Gastroesophageal sphincter (tissue), 4 donors: ENCODE data around the gene TM6SF1. TPM values are rescaled to one million over a fixed set of nuclear protein-coding genes. Genes with fewer than 3 reads are reported as not detected.
"Not testable (repeated sequence)": the region's sequence is repeated elsewhere in the genome, so short reads cannot be mapped to it uniquely, and the experiment has no call there.

Experiments used
- ATAC-seq: fragments of 150-250 bp; one replicate; pipeline ENCODE4 v1.9.1; 2016; ENCODE audit warnings: mild to moderate bottlenecking, moderate library complexity
- H3K27ac ChIP-seq, 4 donors: fragments of 200-600 bp; sonication (generic) in 3 of 4; 1 replicate in 3 of 4; 2 replicates in 1 of 4; pipeline ENCODE4 v1.5.1; 2016 to 2019
- H3K27me3 ChIP-seq: fragments of 200-600 bp; sonication (generic); one replicate; pipeline ENCODE4 v1.5.1; 2019
- H3K36me3 ChIP-seq, 2 donors: fragments of 200-600 bp; sonication (generic); one replicate each; pipeline ENCODE4 v1.5.1; 2019; ENCODE audit warnings: control low read depth in 1 of 2
- H3K4me1 ChIP-seq, 3 donors: fragments of 200-600 bp; sonication (generic); 1 replicate in 2 of 3; 2 replicates in 1 of 3; pipeline ENCODE4 v1.5.1; 2016 to 2019; ENCODE audit warnings: control low read depth in 2 of 3
- H3K4me3 ChIP-seq, 2 donors: fragments of 200-600 bp; sonication (generic); one replicate each; pipeline ENCODE4 v1.5.1; 2019; ENCODE audit warnings: mild to moderate bottlenecking in 1 of 2, moderate library complexity in 1 of 2
- H3K9me3 ChIP-seq, 3 donors: fragments of 200-600 bp; sonication (generic); one replicate each; pipeline ENCODE4 v1.5.1; 2017 to 2019; ENCODE audit warnings: control low read depth in 2 of 3
- CTCF ChIP-seq, 4 experiments: fragments of 200-600 bp in 2 of 4; fragments of 450-650 bp in 2 of 4; sonication (generic) in 1 of 4; IDR thresholded peaks; one replicate each; pipeline ENCODE4 v1.5.1; 2017 to 2019; ENCODE audit warnings: antibody characterized with exemption in 4 of 4, mild to moderate bottlenecking in 2 of 4, moderate library complexity in 2 of 4
- EP300 ChIP-seq: sonication (generic); formaldehyde crosslinking; IDR thresholded peaks from one replicate; pipeline ENCODE4 v1.6.1; 2017; ENCODE audit warnings: antibody characterized with exemption, mild to moderate bottlenecking
- POLR2A ChIP-seq, 2 donors: fragments of 450-650 bp; IDR thresholded peaks; one replicate each; pipeline ENCODE4 v1.6.1; 2017; ENCODE audit warnings: antibody characterized with exemption in 2 of 2, mild to moderate bottlenecking in 2 of 2, moderate library complexity in 1 of 2
- POLR2AphosphoS5 ChIP-seq: sonication (generic); formaldehyde crosslinking; IDR thresholded peaks from one replicate; pipeline ENCODE4 v1.6.1; 2017; ENCODE audit warnings: antibody characterized with exemption
- WGBS, 2 donors: methylation state at CpG; one replicate each; pipeline ENCODE4 v1.1.5; 2018; ENCODE audit warnings: low coverage in 1 of 2; 5-methylcytosine and 5-hydroxymethylcytosine counted together
- total RNA-seq, 4 donors: library from RNA; depleted of rRNA; stranded (reverse); fragments of >200 nt; gene quantifications; one replicate each; pipeline ENCODE4 v1.1.0, GENCODE V29; 2016

TM6SF1 gene
- total RNA-seq, 4 donors from 2014 or later = 2.3 to 8.1 (median 5.2) TPM

DNA sequence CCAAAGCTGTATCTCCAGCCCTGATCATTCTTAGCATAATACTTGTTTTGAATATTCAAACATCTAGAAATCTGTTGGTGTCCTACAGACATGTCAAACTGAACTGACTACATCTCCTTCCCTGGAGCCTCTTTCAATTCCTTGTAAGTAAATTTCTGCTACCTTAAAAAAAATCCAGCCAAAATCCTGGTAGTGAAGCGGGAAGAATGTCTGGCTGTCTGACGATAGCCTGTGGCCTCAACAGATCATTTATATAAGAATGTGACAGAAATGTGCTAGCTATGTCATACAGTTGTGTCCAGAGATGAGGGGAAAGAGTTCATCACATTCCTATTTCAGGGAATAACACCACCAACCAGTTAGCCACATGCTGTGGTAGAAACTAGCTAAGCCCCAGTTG lies 18.6 kb upstream of the TM6SF1 start:
- H3K27me3 ChIP-seq = peaks cover 9% of the 10 kb centered on the region
- no peak overlapping the region for H3K27ac ChIP-seq
- no peaks in the 10 kb centered on the region for H3K36me3 ChIP-seq
- H3K4me1 ChIP-seq = no peaks in the 10 kb centered on the region
- H3K4me3 ChIP-seq = no peak overlapping the region
- ATAC-seq = no peak
- H3K9me3 ChIP-seq = no peaks in the 10 kb centered on the region
- TF ChIP-seq POLR2AphosphoS5 = no peak
- no peak for TF ChIP-seq CTCF (IDR thresholded peaks at IDR 0.05)
- no peak for TF ChIP-seq POLR2A (IDR thresholded peaks at IDR 0.05)
- no peak for TF ChIP-seq EP300
- WGBS, 2 donors = 47 to 57% methylated on average over 2 of the region's 2 CpGs

GRCh38 chr15:83090465-83090864 lies 17.0 kb upstream of the TM6SF1 start:
- H3K4me1 ChIP-seq = no peaks in the 10 kb centered on the region
- H3K36me3 ChIP-seq = no peaks in the 10 kb centered on the region
- WGBS, 2 donors = 40 to 48% methylated on average over 3 to 4 of the region's 4 CpGs
- TF ChIP-seq POLR2AphosphoS5 = no peak
- no peak for TF ChIP-seq EP300
- no peak for TF ChIP-seq CTCF (IDR thresholded peaks at IDR 0.05)
- H3K4me3 ChIP-seq = no peak overlapping the region
- H3K27me3 ChIP-seq = peaks cover 7% of the 10 kb centered on the region
- H3K27ac ChIP-seq = no peak overlapping the region
- ATAC-seq = no peak
- H3K9me3 ChIP-seq = no peaks in the 10 kb centered on the region

DNA sequence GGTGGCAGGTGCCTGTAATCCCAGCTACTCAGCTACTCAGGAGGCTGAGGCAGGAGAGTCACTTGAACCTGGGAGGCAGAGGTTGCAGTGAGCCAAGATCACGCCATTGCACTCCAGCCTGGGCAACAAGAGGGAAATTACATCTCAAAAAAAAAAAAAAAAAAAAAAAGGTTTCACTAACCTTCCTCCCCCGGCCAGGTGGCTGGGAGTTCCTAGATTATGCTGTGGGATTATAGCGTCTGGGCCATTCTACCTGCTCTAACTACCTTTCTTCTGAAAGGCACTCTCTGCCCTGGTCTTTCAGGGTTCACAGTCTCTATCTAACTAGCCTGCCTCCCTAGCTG lies 15.5 kb upstream of the TM6SF1 start:
- WGBS, 2 donors = 93% methylated on average over 2 of the region's 3 CpGs; no CpG with 5 or more reads in 1 of the 2 donors
- not testable (repeated sequence) for ATAC-seq

DNA sequence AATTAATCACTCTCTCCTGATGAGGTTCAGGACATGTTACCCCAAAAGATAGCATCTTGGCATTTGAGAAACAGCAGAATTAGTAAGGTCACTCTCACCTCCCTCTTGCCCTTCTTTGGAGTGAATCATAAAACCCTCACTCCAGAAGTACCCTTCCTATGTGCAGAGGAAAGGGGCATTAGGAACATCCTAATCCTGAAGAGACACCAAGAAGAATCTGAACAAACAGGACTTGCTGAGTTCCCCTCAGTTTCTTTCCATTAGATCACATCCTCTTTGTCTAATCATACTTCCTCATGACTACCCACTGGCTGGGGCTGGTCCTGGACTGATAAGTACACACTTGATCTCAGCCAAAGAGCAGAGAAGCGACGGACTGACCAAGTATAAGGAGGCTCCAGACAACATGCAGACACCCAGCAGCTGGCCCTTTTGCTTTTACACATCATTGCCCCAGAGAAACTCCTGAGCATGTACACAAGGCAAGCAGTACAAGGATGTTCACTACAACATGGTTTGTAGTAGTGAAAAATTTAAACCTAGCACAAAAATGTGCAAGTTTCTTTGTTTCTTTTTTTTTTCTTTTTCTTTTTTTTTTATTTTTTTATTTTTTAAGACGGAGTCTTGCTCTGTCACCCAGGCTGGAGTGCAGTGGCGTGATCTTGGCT lies 15.0 kb upstream of the TM6SF1 start:
- Histone ChIP-seq H3K27me3 (peaks cover 7% of the 10 kb centered on the region), H3K9me3 (peaks cover 0 to 6% (median 0%) of the 10 kb centered on the region in 3 donors), H3K4me3 (no peak overlapping the region), H3K27ac (no peak overlapping the region), H3K36me3 (no peaks in the 10 kb centered on the region), H3K4me1 (no peaks in the 10 kb centered on the region)
- TF ChIP-seq CTCF (IDR thresholded peaks at IDR 0.05) (no peak), EP300 (no peak), POLR2AphosphoS5 (no peak), POLR2A (IDR thresholded peaks at IDR 0.05) (no peak)
- ATAC-seq = peak; percentile 58
- WGBS, 2 donors = 60 to 80% methylated on average over 2 to 4 of the region's 4 CpGs

More for the DNA sequence above, 15.5 kb upstream of the TM6SF1 start:
- H3K4me1 ChIP-seq, H3K9me3 ChIP-seq, H3K4me3 ChIP-seq, H3K27me3 ChIP-seq, H3K36me3 ChIP-seq, H3K27ac ChIP-seq: not testable (repeated sequence)

GRCh38 chr15:83094583-83094982 lies 12.9 kb upstream of the TM6SF1 start:
- H3K36me3 ChIP-seq = no peaks in the 10 kb centered on the region
- no peak overlapping the region for H3K27ac ChIP-seq
- H3K27me3 ChIP-seq = no peaks in the 10 kb centered on the region
- H3K4me1 ChIP-seq = no peaks in the 10 kb centered on the region
- 64 to 80% methylated on average over 2 to 3 of the region's 5 CpGs for WGBS, 2 donors
- no peak overlapping the region for H3K4me3 ChIP-seq
- H3K9me3 ChIP-seq = peaks cover 0 to 17% (median 0%) of the 10 kb centered on the region in 3 donors
- ATAC-seq = no peak
- TF ChIP-seq CTCF (IDR thresholded peaks at IDR 0.05) = no peak
- TF ChIP-seq EP300 = no peak
- TF ChIP-seq POLR2A (IDR thresholded peaks at IDR 0.05) = no peak
- no peak for TF ChIP-seq POLR2AphosphoS5
